ENCODE data around the gene UNC13A. TPM values are rescaled to one million over a fixed set of nuclear protein-coding genes. Genes with fewer than 3 reads are reported as not detected.

The UNC13A gene
- total RNA-seq, 4 donors from 2014 or later, result under 0.01 to 0.40 (median 0.15) TPM

DNA sequence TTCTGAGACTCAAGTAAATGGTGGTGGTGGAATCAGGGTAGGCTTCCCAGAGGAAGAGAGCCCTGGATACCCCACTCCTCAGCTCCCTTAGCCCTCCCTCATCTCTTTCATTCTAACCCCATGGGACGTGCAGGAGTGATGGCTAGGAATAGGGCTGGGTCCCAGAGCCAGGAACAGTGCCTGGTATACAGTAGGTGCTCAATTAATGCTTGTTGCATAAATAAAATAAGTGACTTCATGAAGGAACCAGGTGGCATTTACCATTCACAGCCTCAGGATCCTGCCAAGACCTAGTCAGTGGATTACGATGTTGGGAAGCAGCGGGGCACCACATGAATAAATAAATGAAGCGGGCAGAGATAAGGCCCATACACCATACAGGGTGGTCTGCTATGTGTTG, 3.9 kb downstream of the UNC13A start:
- Histone ChIP-seq H3K27ac (no peak overlapping the region), H3K9me3 (no peaks in the 10 kb centered on the region), H3K4me3 (no peak overlapping the region), H3K4me1 (peaks cover 0 to 43% (median 22%) of the 10 kb centered on the region in 3 donors), H3K36me3 (no peaks in the 10 kb centered on the region), H3K27me3 (peaks cover 98% of the 10 kb centered on the region)
- ATAC-seq, result no peak
- WGBS, 2 donors (ENCODE audit: low coverage in 1 of 2), result 64 to 93% methylated on average over 3 of the region's 4 CpGs
- TF ChIP-seq POLR2AphosphoS5 (IDR thresholded peaks at IDR 0.05) (no peak), EP300 (IDR thresholded peaks at IDR 0.05) (no peak)

DNA sequence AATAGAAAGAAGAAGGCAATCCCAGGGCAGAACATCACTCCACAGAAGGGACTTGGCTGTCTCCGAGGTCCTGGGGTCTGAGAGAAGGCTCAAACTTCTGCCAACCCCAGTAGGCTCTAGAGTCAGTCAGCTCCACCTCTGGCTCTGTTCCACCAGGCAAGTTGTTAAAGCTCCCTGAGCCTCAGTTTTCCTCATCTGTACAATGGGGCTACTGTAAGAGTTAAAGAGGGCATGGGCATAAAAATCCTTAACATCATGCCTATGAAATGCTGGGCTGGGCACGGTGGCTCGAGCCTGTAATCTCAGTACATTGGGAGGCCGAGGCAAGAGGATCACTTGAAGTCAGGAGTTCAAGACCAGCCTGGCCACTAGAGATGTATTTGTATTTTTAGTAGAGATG, 5.1 kb downstream of the UNC13A start:
- H3K4me1 ChIP-seq, result peaks cover 0 to 37% (median 22%) of the 10 kb centered on the region in 3 donors
- H3K4me3 ChIP-seq, result no peak overlapping the region
- peaks cover 98% of the 10 kb centered on the region for H3K27me3 ChIP-seq
- TF ChIP-seq POLR2AphosphoS5 (IDR thresholded peaks at IDR 0.05) (no peak), EP300 (IDR thresholded peaks at IDR 0.05) (no peak), POLR2A (IDR thresholded peaks at IDR 0.05) (no peak)
- TF ChIP-seq, protein P1, sequence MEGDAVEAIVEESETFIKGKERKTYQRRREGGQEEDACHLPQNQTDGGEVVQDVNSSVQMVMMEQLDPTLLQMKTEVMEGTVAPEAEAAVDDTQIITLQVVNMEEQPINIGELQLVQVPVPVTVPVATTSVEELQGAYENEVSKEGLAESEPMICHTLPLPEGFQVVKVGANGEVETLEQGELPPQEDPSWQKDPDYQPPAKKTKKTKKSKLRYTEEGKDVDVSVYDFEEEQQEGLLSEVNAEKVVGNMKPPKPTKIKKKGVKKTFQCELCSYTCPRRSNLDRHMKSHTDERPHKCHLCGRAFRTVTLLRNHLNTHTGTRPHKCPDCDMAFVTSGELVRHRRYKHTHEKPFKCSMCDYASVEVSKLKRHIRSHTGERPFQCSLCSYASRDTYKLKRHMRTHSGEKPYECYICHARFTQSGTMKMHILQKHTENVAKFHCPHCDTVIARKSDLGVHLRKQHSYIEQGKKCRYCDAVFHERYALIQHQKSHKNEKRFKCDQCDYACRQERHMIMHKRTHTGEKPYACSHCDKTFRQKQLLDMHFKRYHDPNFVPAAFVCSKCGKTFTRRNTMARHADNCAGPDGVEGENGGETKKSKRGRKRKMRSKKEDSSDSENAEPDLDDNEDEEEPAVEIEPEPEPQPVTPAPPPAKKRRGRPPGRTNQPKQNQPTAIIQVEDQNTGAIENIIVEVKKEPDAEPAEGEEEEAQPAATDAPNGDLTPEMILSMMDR (IDR thresholded peaks at IDR 0.05), result no peak
- H3K27ac ChIP-seq, result no peak overlapping the region
- no peak for ATAC-seq
- H3K9me3 ChIP-seq, result no peaks in the 10 kb centered on the region
- H3K36me3 ChIP-seq, result no peaks in the 10 kb centered on the region
- WGBS, 2 donors (ENCODE audit: low coverage in 1 of 2), result 79% methylated on average over 4 of the region's 4 CpGs; no CpG with 5 or more reads in 1 of the 2 donors

DNA sequence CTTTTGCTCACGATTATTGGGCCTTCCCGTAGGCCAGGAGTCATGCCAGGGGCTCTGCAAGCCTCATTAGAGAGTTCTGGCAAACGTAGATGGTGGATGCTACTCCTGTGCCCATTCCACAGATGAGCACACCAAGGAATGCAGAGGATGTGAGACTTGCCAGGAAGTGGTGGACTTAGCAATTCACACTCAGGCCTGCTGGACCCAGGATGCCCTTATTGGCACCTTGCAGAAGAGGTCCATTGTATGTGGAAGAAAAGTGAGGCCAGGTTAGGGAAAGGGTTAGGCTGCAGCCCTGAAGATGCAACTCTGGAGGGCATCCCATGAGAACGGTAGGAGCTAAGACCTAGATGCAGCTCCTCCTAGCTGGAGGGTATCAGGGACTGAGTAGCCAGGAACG, 5.9 kb downstream of the UNC13A start:
- no peak overlapping the region for H3K4me3 ChIP-seq
- TF ChIP-seq, protein P1 (IDR thresholded peaks at IDR 0.05), result no peak
- TF ChIP-seq POLR2A (IDR thresholded peaks at IDR 0.05) (no peak), EP300 (IDR thresholded peaks at IDR 0.05) (no peak), POLR2AphosphoS5 (IDR thresholded peaks at IDR 0.05) (no peak)
- no peaks in the 10 kb centered on the region for H3K36me3 ChIP-seq
- H3K27me3 ChIP-seq, result peaks cover 98% of the 10 kb centered on the region
- ATAC-seq, result no peak
- H3K27ac ChIP-seq, result no peak overlapping the region
- H3K4me1 ChIP-seq, result peaks cover 0 to 29% (median 17%) of the 10 kb centered on the region in 3 donors
- H3K9me3 ChIP-seq, result no peaks in the 10 kb centered on the region
- WGBS, 2 donors (ENCODE audit: low coverage in 1 of 2), result 50 to 64% methylated on average over 1 to 4 of the region's 5 CpGs

DNA sequence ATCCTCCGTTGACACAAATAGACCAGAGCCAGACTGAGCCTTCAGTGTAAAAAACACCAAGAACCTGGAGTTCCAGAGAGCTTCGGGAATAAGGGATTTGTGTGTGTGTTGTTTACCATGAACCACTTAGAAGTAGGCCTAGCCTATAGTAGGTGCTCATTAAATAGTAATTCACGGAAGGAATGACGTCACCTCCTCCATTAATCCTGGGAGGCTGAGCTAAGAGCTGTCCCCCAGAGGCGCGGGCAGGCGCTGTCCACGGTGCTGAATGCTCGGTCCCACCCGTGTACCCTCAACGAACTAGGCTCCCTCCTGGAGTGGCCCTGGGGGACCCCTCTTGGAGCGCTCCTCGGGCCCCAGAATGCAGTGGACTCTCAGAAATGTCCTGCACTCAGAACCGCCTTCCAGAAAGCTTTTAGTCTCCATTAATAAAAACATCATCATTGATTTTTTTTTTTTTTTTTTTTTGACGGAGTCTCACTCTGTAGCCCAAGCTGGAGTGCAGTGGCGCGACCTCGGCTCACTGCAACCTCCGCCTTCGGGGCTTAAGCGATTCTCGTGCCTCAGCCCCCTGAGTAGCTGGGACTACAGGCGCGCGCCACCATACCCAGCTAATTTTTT, 6.5 kb downstream of the UNC13A start:
- H3K9me3 ChIP-seq, result no peaks in the 10 kb centered on the region
- H3K36me3 ChIP-seq, result no peaks in the 10 kb centered on the region
- no peak overlapping the region for H3K4me3 ChIP-seq
- peaks cover 98% of the 10 kb centered on the region for H3K27me3 ChIP-seq
- TF ChIP-seq POLR2AphosphoS5 (IDR thresholded peaks at IDR 0.05) (no peak), POLR2A (IDR thresholded peaks at IDR 0.05) (no peak), EP300 (IDR thresholded peaks at IDR 0.05) (no peak)
- TF ChIP-seq, protein P1 (IDR thresholded peaks at IDR 0.05), result no peak
- peaks cover 0 to 22% (median 11%) of the 10 kb centered on the region in 3 donors for H3K4me1 ChIP-seq
- ATAC-seq, result no peak
- H3K27ac ChIP-seq, result no peak overlapping the region
- 20 to 83% methylated on average over 1 to 9 of the region's 25 CpGs for WGBS, 2 donors (ENCODE audit: low coverage in 1 of 2)

DNA sequence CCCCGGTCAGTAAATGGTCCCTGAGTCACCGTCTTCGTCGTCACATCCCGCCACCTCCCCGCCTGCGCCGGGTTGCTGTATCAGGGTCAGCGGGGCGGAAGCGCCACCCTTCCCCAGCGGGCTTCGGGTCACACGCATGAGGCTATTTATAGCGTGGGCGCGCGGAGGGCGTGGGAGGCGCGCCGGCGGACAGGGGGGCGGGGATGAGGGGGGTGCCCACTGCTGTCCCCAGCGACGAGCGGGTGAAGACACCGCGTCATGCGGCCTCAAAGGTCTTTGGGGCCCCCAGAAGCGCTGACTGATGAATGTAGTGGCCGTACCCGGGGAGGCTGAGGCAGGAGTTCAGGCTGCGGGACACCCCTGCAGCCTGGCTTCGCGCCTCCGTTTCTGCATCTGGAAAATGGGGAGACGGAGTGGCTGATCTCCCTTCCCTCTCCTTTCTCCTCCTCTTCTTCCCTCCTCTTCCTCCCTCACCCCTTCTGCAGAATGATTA, 7.9 kb downstream of the UNC13A start:
- peaks cover 95% of the 10 kb centered on the region for H3K27me3 ChIP-seq
- peak; percentile 61 for TF ChIP-seq POLR2AphosphoS5 (IDR thresholded peaks at IDR 0.05)
- TF ChIP-seq, protein P1 (IDR thresholded peaks at IDR 0.05), result no peak
- H3K4me3 ChIP-seq, result peak overlapping the region in 1 of 2 donors; percentile 31
- H3K27ac ChIP-seq, result peak overlapping the region in 1 of 4 donors; percentile 19
- H3K36me3 ChIP-seq, result no peaks in the 10 kb centered on the region
- H3K9me3 ChIP-seq, result no peaks in the 10 kb centered on the region
- WGBS, 2 donors (ENCODE audit: low coverage in 1 of 2), result 0 to 3% methylated on average over 10 to 19 of the region's 38 CpGs
- peaks cover 0 to 12% (median 4%) of the 10 kb centered on the region in 3 donors for H3K4me1 ChIP-seq
- peak; percentile 78 for ATAC-seq

Measured in gastroesophageal sphincter (tissue), 4 donors.